GM23338 (cell line): ENCODE results near the gene TSPAN5. TPM values are rescaled to one million over a fixed set of nuclear protein-coding genes. Genes with fewer than 3 reads are reported as not detected.
"Not testable (repeated sequence)": the region's sequence is repeated elsewhere in the genome, so short reads cannot be mapped to it uniquely, and the experiment has no call there.

Experiments used
- ATAC-seq: fragments of 200-7000 bp; cut with Tn5 transposase; 3 replicates; pipeline ENCODE4 v1.9.1; 2020
- DNase-seq: peaks from one replicate; pipeline ENCODE4 v3.0.0-alpha.2; 2015; ENCODE audit warnings: low spot score
- H2AFZ ChIP-seq: fragments of 200-600 bp; sonication (generic); 2 replicates; pipeline ENCODE4 v1.8.0; 2016; ENCODE audit warnings: antibody characterized with exemption, mild to moderate bottlenecking, moderate library complexity
- H3F3A ChIP-seq: fragments of 200-600 bp; sonication (generic); replicated peaks from 2 replicates; pipeline ENCODE4 v1.8.0; 2017; ENCODE audit warnings: antibody characterized with exemption, mixed run types, low read depth
- H3K27ac ChIP-seq: fragments of 200-600 bp; sonication (generic); 2 replicates; pipeline ENCODE4 v1.6.1; 2016; ENCODE audit warnings: low read depth
- H3K27me3 ChIP-seq: fragments of 200-600 bp; sonication (generic); 2 replicates; pipeline ENCODE4 v1.8.0; 2016; ENCODE audit warnings: mild to moderate bottlenecking, mixed run types, moderate library complexity; ENCODE audit not compliant: insufficient read depth
- H3K36me3 ChIP-seq: fragments of 200-600 bp; sonication (generic); 2 replicates; pipeline ENCODE4 v1.8.0; 2016; ENCODE audit warnings: mild to moderate bottlenecking; ENCODE audit not compliant: insufficient read depth
- H3K4me1 ChIP-seq: fragments of 200-600 bp; sonication (generic); 2 replicates; pipeline ENCODE4 v1.8.0; 2016; ENCODE audit warnings: mild to moderate bottlenecking, moderate library complexity; ENCODE audit not compliant: insufficient read depth
- H3K4me2 ChIP-seq: fragments of 200-600 bp; sonication (generic); 2 replicates; pipeline ENCODE4 v1.7.1; 2017; ENCODE audit warnings: mixed run types
- H3K4me3 ChIP-seq: fragments of 200-600 bp; sonication (generic); 2 replicates; pipeline ENCODE4 v1.6.1; 2016; ENCODE audit warnings: mixed run types
- H3K79me2 ChIP-seq: fragments of 200-600 bp; sonication (generic); replicated peaks from 2 replicates; pipeline ENCODE4 v1.8.0; 2017; ENCODE audit warnings: mild to moderate bottlenecking; ENCODE audit not compliant: insufficient read depth
- H3K9me2 ChIP-seq: fragments of 200-600 bp; sonication (generic); 2 replicates; pipeline ENCODE4 v1.8.0; 2017; ENCODE audit not compliant: insufficient read depth
- H4K20me1 ChIP-seq: fragments of 200-600 bp; sonication (generic); replicated peaks from 2 replicates; pipeline ENCODE4 v1.8.0; 2017; ENCODE audit warnings: mild to moderate bottlenecking; ENCODE audit not compliant: insufficient read depth
- H3K27ac Mint-ChIP-seq: 2 replicates; pipeline ENCODE4 v1.8.0; 2020; ENCODE audit warnings: inconsistent platforms, mild to moderate bottlenecking, moderate library complexity, mixed read lengths
- H3K27me3 Mint-ChIP-seq: 3 replicates; pipeline ENCODE4 v1.8.0; 2022; ENCODE audit warnings: low read depth, mild to moderate bottlenecking, moderate library complexity, mixed read lengths, inconsistent platforms; ENCODE audit not compliant: insufficient read depth, poor library complexity
- H3K36me3 Mint-ChIP-seq: 3 replicates; pipeline ENCODE4 v1.8.0; 2021; ENCODE audit warnings: low read depth, mild to moderate bottlenecking, inconsistent platforms, moderate library complexity, mixed read lengths
- H3K4me1 Mint-ChIP-seq: 3 replicates; pipeline ENCODE4 v1.8.0; 2020; ENCODE audit warnings: mild to moderate bottlenecking, inconsistent platforms, mixed read lengths
- H3K4me3 Mint-ChIP-seq: 3 replicates; pipeline ENCODE4 v1.8.0; 2021; ENCODE audit warnings: moderate library complexity, mild to moderate bottlenecking, inconsistent platforms, mixed read lengths
- H3K9me3 Mint-ChIP-seq: 3 replicates; pipeline ENCODE4 v1.8.0; 2020; ENCODE audit warnings: moderate library complexity, mild to moderate bottlenecking, inconsistent platforms, mixed read lengths
- CREB1 ChIP-seq: fragments of 250-450 bp; sonication (Bioruptor Pico); IDR thresholded peaks from 2 replicates; pipeline ENCODE4 v1.5.0; 2020; ENCODE audit warnings: low read depth, mild to moderate bottlenecking, moderate library complexity
- EZH2 ChIP-seq: fragments of 200-600 bp; sonication (generic); IDR thresholded peaks from one replicate; pipeline ENCODE4 v1.8.0; 2017; ENCODE audit warnings: antibody characterized with exemption, mild to moderate bottlenecking, low read depth; ENCODE audit not compliant: unreplicated experiment
- EZH2phosphoT487 ChIP-seq: fragments of 200-600 bp; sonication (generic); IDR thresholded peaks from one replicate; pipeline ENCODE4 v1.8.1; 2018; ENCODE audit warnings: antibody characterized with exemption; ENCODE audit not compliant: unreplicated experiment
- NANOG ChIP-seq: IDR thresholded peaks from 2 replicates; pipeline ENCODE4 v1.6.1; 2016; ENCODE audit warnings: antibody characterized with exemption, borderline replicate concordance
- POLR2AphosphoS5 ChIP-seq: IDR thresholded peaks from 2 replicates; pipeline ENCODE4 v1.6.1; 2016; ENCODE audit warnings: antibody characterized with exemption, low read depth
- STAT1 ChIP-seq: IDR thresholded peaks from one replicate; pipeline ENCODE4 v1.6.1; 2016; ENCODE audit warnings: antibody characterized with exemption; ENCODE audit not compliant: unreplicated experiment
- ZNF114 ChIP-seq: fragments of 250-450 bp; sonication (Bioruptor Pico); IDR thresholded peaks from 2 replicates; pipeline ENCODE4 v1.5.0; 2020; ENCODE audit warnings: mild to moderate bottlenecking, moderate library complexity
- ZNF331 ChIP-seq: fragments of 250-450 bp; sonication (Bioruptor Pico); IDR thresholded peaks from 2 replicates; pipeline ENCODE4 v1.5.0; 2020; ENCODE audit warnings: low read depth, mild to moderate bottlenecking, moderate library complexity
- polyA plus RNA-seq: library from polyadenylated mRNA; unstranded; fragments of >200 nt; fragmentation: Nextera tagmentation; extraction: Ambion mirVana; gene quantifications from 2 replicates; pipeline ENCODE4 v1.2.1, GENCODE V29; 2016
- total RNA-seq: library from RNA; depleted of rRNA; stranded (reverse); fragments of >200 nt; shearing (Covaris generic); gene quantifications from 2 replicates; pipeline ENCODE4 v1.2.3, GENCODE V29; 2014
- TF ChIP-seq, protein P1 (sequence below), 2 experiments: fragments of 200-600 bp in 1 of 2; sonication (generic) in 1 of 2; conservative IDR thresholded peaks; 2 replicates each; pipeline versions ENCODE4 v1.5.1 to v1.6.1; 2016 to 2017; ENCODE audit warnings: antibody characterized with exemption in 2 of 2, low read depth in 2 of 2, mild to moderate bottlenecking in 2 of 2, moderate library complexity in 1 of 2
- TF ChIP-seq, protein P2 (sequence below): IDR thresholded peaks from one replicate; pipeline ENCODE4 v1.6.1; 2018; ENCODE audit warnings: antibody characterized with exemption; ENCODE audit not compliant: unreplicated experiment

Gene TSPAN5
- total and polyA plus RNA-seq, 2 experiments from 2014 or later = 18.6 to 21.5 TPM

DNA sequence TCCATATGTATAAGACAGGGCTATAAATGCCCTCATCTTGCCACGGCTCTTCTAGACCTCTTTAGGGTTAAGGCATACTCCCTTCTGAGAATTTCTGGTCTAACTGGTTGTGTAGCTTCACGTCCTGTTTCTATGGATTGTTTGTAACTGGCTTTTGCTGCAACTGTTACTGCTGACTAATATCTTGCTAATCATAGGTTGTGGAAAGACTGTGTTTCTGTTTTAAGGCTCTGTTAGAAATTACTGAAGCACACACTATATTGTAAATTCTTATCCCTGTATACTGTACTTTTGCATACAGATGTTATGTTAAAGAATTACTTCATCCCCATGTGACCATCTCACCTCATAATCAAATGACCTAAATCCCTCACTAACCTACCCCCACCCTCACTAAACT, 178.8 kb downstream of the TSPAN5 start:
- not testable (repeated sequence) for H4K20me1 ChIP-seq, H3K27ac ChIP-seq, H3K4me3 Mint-ChIP-seq, H2AFZ ChIP-seq, DNase-seq, H3K4me3 ChIP-seq, H3K9me2 ChIP-seq, H3K79me2 ChIP-seq, H3K4me2 ChIP-seq, H3K36me3 ChIP-seq, H3K9me3 Mint-ChIP-seq, H3F3A ChIP-seq, H3K27me3 ChIP-seq, ATAC-seq, H3K27ac Mint-ChIP-seq, H3K27me3 Mint-ChIP-seq
- Mint-ChIP-seq H3K4me1 (peaks cover 26% of the 10 kb centered on the region), H3K36me3 (peaks cover 12% of the 10 kb centered on the region; the same call in 2 of the 3 replicates)
- H3K4me1 ChIP-seq = peaks cover 19% of the 10 kb centered on the region; the same call in 1 of the 2 replicates

DNA sequence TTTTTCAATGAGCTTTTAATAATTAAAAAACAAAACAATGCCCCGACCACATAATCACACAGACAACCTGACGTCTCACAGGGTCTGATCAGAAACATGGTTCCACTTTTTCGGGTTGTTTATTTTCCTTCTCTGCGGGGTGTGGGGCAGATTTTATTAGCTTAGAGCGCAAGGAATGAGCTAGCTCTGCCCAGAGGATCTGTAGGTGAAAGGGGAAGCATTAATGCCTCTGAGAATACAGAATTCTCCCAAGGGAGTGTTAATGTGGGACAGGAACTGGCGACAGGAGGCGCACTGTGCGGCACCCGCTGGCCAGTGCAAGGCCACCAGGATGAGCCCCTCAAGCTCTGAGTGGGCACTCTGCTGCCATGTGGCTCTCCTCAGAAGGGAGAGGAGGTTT, 181.5 kb downstream of the TSPAN5 start:
- no peak overlapping the region for H3K4me2 ChIP-seq
- TF ChIP-seq EZH2phosphoT487 = no peak
- TF ChIP-seq, protein P1, sequence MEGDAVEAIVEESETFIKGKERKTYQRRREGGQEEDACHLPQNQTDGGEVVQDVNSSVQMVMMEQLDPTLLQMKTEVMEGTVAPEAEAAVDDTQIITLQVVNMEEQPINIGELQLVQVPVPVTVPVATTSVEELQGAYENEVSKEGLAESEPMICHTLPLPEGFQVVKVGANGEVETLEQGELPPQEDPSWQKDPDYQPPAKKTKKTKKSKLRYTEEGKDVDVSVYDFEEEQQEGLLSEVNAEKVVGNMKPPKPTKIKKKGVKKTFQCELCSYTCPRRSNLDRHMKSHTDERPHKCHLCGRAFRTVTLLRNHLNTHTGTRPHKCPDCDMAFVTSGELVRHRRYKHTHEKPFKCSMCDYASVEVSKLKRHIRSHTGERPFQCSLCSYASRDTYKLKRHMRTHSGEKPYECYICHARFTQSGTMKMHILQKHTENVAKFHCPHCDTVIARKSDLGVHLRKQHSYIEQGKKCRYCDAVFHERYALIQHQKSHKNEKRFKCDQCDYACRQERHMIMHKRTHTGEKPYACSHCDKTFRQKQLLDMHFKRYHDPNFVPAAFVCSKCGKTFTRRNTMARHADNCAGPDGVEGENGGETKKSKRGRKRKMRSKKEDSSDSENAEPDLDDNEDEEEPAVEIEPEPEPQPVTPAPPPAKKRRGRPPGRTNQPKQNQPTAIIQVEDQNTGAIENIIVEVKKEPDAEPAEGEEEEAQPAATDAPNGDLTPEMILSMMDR (conservative IDR thresholded peaks at IDR 0.05; ENCODE audit: low read depth in 2 of 2) = 0 out of 4 replicates have a peak, but pooled peaks of 1 of the 2 experiments have one; percentile 4
- Mint-ChIP-seq H3K9me3 (no peaks in the 10 kb centered on the region), H3K4me3 (no peak overlapping the region), H3K4me1 (peaks cover 9% of the 10 kb centered on the region; the same call in 2 of the 3 replicates), H3K36me3 (peaks cover 28% of the 10 kb centered on the region), H3K27me3 (no peaks in the 10 kb centered on the region), H3K27ac (no peak overlapping the region; the same call in 1 of the 2 replicates)
- no peaks in the 10 kb centered on the region; the same call in 1 of the 2 replicates for H3K36me3 ChIP-seq
- no peaks in the 10 kb centered on the region for H3K79me2 ChIP-seq
- no peaks in the 10 kb centered on the region for H4K20me1 ChIP-seq
- DNase-seq (no peak), ATAC-seq (no peak)
- H3K4me1 ChIP-seq = peaks cover 7% of the 10 kb centered on the region; the same call in 1 of the 2 replicates
- H3F3A ChIP-seq = no peaks in the 10 kb centered on the region
- H3K27me3 ChIP-seq = no peaks in the 10 kb centered on the region
- no peak overlapping the region for H3K4me3 ChIP-seq
- no peak overlapping the region for H2AFZ ChIP-seq
- H3K9me2 ChIP-seq = no peaks in the 10 kb centered on the region
- H3K27ac ChIP-seq = no peak overlapping the region

DNA sequence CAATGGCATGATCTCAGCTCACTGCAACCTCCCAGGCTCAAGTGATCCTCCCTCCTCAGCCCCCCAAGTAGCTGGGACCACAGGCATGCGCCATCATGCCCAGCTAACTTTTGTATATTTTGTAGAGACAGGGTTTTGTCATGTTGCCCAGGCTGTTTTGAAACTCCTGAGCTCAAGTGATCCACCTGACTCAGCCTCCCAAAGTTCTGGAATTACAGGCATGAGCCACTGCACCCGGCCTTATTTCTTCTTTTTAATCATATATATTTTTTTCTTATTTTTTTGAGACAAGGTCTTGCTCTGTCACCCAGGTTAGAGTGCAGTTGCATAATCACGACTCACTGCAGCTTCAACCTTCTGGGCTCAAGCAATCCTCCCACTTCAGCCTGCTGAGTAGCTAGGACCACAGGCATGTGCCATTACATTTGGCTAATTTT, 184.0 kb downstream of the TSPAN5 start:
- Histone ChIP-seq H3K79me2 (no peaks in the 10 kb centered on the region), H3F3A (no peaks in the 10 kb centered on the region), H3K27me3 (no peaks in the 10 kb centered on the region), H3K27ac (no peak overlapping the region), H3K36me3 (peaks cover 4% of the 10 kb centered on the region; the same call in 1 of the 2 replicates), H3K9me2 (no peaks in the 10 kb centered on the region), H2AFZ (no peak overlapping the region), H3K4me2 (no peak overlapping the region), H3K4me1 (peaks cover 4% of the 10 kb centered on the region; the same call in 1 of the 2 replicates), H4K20me1 (no peaks in the 10 kb centered on the region), H3K4me3 (no peak overlapping the region)
- ATAC-seq (no peak), DNase-seq (no peak)
- Mint-ChIP-seq H3K9me3 (no peaks in the 10 kb centered on the region), H3K4me3 (no peak overlapping the region), H3K27me3 (no peaks in the 10 kb centered on the region), H3K4me1 (no peaks in the 10 kb centered on the region; the same call in 2 of the 3 replicates), H3K36me3 (peaks cover 35% of the 10 kb centered on the region), H3K27ac (0 out of 2 replicates have a peak overlapping the region, but pooled peaks have one; percentile 23)
- TF ChIP-seq EZH2 = no peak
- TF ChIP-seq, protein P2, sequence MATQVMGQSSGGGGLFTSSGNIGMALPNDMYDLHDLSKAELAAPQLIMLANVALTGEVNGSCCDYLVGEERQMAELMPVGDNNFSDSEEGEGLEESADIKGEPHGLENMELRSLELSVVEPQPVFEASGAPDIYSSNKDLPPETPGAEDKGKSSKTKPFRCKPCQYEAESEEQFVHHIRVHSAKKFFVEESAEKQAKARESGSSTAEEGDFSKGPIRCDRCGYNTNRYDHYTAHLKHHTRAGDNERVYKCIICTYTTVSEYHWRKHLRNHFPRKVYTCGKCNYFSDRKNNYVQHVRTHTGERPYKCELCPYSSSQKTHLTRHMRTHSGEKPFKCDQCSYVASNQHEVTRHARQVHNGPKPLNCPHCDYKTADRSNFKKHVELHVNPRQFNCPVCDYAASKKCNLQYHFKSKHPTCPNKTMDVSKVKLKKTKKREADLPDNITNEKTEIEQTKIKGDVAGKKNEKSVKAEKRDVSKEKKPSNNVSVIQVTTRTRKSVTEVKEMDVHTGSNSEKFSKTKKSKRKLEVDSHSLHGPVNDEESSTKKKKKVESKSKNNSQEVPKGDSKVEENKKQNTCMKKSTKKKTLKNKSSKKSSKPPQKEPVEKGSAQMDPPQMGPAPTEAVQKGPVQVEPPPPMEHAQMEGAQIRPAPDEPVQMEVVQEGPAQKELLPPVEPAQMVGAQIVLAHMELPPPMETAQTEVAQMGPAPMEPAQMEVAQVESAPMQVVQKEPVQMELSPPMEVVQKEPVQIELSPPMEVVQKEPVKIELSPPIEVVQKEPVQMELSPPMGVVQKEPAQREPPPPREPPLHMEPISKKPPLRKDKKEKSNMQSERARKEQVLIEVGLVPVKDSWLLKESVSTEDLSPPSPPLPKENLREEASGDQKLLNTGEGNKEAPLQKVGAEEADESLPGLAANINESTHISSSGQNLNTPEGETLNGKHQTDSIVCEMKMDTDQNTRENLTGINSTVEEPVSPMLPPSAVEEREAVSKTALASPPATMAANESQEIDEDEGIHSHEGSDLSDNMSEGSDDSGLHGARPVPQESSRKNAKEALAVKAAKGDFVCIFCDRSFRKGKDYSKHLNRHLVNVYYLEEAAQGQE = no peak
- TF ChIP-seq NANOG = no peak
- TF ChIP-seq CREB1 = no peak
- TF ChIP-seq ZNF331 (CRISPR knock-in tag) = no peak
- no peak for TF ChIP-seq EZH2phosphoT487
- no peak for TF ChIP-seq POLR2AphosphoS5
- TF ChIP-seq ZNF114 (CRISPR knock-in tag) = no peak
- TF ChIP-seq STAT1 = no peak
